Neural progenitor cell (in vitro differentiated cells): ENCODE results near the gene NT5DC3.

Source experiments
- EZH2 ChIP-seq: fragments of 200-600 bp; sonication (generic); IDR thresholded peaks from 2 replicates; pipeline ENCODE4 v1.6.1; 2017; ENCODE audit warnings: antibody characterized with exemption, mild to moderate bottlenecking, moderate library complexity
- EZH2phosphoT487 ChIP-seq: fragments of 200-600 bp; sonication (generic); IDR thresholded peaks from 2 replicates; pipeline ENCODE4 v1.6.1; 2017; ENCODE audit warnings: antibody characterized with exemption
- TF ChIP-seq, protein P1 (sequence below): fragments of 200-600 bp; sonication (generic); IDR thresholded peaks from 2 replicates; pipeline ENCODE4 v1.5.1; 2017; ENCODE audit warnings: antibody characterized with exemption, mild to moderate bottlenecking

DNA sequence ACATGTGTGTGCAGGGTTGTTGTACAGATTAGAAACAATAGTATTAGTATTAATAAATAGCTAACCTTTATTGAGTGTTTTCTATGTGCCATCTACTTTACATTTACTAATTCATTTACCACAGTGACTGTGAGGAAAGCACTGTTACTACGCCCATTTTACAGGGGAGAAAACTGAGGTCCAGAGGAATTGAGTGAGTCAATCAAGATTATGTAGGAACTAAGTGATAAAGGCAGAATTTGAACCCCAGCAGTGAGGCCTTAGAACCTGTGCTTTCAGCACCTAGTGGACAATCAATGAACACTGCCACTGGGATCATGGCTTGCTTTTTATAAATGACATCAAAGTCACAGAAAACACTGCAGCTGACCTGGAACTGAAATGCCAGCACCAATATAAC is 28.2 kb downstream of the NT5DC3 start:
- TF ChIP-seq, protein P1, sequence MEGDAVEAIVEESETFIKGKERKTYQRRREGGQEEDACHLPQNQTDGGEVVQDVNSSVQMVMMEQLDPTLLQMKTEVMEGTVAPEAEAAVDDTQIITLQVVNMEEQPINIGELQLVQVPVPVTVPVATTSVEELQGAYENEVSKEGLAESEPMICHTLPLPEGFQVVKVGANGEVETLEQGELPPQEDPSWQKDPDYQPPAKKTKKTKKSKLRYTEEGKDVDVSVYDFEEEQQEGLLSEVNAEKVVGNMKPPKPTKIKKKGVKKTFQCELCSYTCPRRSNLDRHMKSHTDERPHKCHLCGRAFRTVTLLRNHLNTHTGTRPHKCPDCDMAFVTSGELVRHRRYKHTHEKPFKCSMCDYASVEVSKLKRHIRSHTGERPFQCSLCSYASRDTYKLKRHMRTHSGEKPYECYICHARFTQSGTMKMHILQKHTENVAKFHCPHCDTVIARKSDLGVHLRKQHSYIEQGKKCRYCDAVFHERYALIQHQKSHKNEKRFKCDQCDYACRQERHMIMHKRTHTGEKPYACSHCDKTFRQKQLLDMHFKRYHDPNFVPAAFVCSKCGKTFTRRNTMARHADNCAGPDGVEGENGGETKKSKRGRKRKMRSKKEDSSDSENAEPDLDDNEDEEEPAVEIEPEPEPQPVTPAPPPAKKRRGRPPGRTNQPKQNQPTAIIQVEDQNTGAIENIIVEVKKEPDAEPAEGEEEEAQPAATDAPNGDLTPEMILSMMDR: no peak
- TF ChIP-seq EZH2 (no peak), EZH2phosphoT487 (no peak)
